ENCODE results near the gene RERGL. TPM values are rescaled to one million over a fixed set of nuclear protein-coding genes. Genes with fewer than 3 reads are reported as not detected.
"Not testable (repeated sequence)": the region's sequence is repeated elsewhere in the genome, so short reads cannot be mapped to it uniquely, and the experiment has no call there.

The RERGL gene
- total RNA-seq, 2 experiments from 2014 or later, result not detected

DNA sequence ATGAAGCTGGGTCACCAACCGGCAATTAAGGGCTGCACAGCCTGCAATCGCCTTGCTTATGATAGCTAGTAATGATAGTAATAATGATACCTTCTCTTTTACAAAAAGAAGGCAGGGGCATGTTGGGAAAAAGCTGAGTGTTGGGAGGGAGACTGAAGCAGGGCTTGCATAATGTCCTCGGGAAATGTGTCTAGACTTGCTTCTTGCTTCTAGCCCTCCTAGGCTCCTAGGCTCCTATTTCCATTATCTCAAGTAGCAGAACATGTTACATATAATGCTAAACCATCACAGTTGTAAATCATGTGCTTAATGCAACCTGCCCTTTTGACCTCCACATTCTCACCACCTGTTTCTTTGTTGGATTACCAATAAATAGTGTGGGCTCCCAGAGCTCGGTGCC, 18.7 kb downstream of the RERGL start:
- Mint-ChIP-seq H3K36me3 (ENCODE audit: low read depth) (no peaks in the 10 kb centered on the region), H3K9me3 (peaks cover 4% of the 10 kb centered on the region), H3K27ac (no peak overlapping the region), H3K27me3 (no peaks in the 10 kb centered on the region), H3K4me1 (no peaks in the 10 kb centered on the region), H3K4me3 (no peak overlapping the region)
- DNase-seq, result no peak
- POLR2A ChIA-PET, result no interaction called here
- CTCF ChIA-PET, result no interaction called here

DNA sequence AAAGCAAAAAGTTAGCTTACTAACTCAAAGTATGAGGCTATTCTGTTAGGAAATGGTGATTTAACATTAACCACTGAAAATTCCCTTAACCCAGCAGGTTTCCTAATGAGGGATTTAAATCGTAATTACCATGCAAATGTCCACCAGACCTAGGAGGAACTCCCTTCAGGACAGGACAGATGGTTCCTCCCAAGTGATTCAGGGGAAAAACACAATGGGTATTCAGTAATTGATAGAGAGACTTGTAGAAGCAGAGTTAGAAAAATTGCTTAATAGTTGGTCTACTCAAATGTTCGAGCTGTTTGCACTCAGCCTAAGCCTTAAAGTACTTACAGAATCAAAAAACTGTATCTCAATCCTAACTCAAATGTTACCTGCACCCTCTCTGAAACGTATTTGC, 21.6 kb downstream of the RERGL start:
- ChIA-PET CTCF (no interaction called here), POLR2A (no interaction called here)
- Mint-ChIP-seq H3K4me1 (no peaks in the 10 kb centered on the region), H3K36me3 (ENCODE audit: low read depth) (no peaks in the 10 kb centered on the region), H3K9me3 (peaks cover 4% of the 10 kb centered on the region), H3K27ac (no peak overlapping the region), H3K4me3 (no peak overlapping the region), H3K27me3 (no peaks in the 10 kb centered on the region)
- no peak for DNase-seq

- CTCF ChIA-PET, result no interaction called here
- Mint-ChIP-seq H3K4me1 (no peaks in the 10 kb centered on the region), H3K4me3 (no peak overlapping the region), H3K27ac (no peak overlapping the region), H3K27me3 (no peaks in the 10 kb centered on the region), H3K9me3 (peaks cover 5% of the 10 kb centered on the region), H3K36me3 (ENCODE audit: low read depth) (no peaks in the 10 kb centered on the region)
- POLR2A ChIA-PET, result no interaction called here
- no peak for DNase-seq
Measured at GRCh38 chr12:18066666-18067065, 23.3 kb downstream of the RERGL start.

DNA sequence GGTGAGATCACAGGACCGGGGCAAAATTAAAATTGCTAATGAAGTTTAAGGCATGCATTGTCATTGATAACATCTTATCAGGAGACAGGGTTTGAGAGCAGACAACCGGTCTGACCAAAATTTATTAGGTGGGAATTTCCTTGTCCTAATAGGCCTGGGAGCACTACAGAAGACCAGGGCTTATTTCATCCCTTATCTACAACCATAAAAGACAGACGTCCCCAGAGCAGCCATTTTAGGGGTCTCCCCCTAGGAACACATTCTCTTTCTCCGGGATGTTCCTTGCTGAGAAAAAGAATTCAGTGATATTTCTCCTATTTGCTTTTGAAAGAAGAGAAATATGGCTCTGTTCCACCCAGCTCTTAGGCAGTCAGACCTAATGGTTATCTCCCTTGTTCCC, 27.1 kb downstream of the RERGL start:
- DNase-seq; H3K27ac Mint-ChIP-seq; H3K4me3 Mint-ChIP-seq; H3K36me3 Mint-ChIP-seq (ENCODE audit: low read depth); CTCF ChIA-PET; POLR2A ChIA-PET; H3K27me3 Mint-ChIP-seq; H3K4me1 Mint-ChIP-seq: not testable (repeated sequence)
- peaks cover 10% of the 10 kb centered on the region for H3K9me3 Mint-ChIP-seq

GRCh38 chr12:18057051-18057450, 32.9 kb downstream of the RERGL start:
- Mint-ChIP-seq H3K9me3 (peaks cover 16% of the 10 kb centered on the region), H3K4me1 (no peaks in the 10 kb centered on the region), H3K27ac (no peak overlapping the region), H3K27me3 (no peaks in the 10 kb centered on the region), H3K4me3 (no peak overlapping the region), H3K36me3 (ENCODE audit: low read depth) (no peaks in the 10 kb centered on the region)
- CTCF ChIA-PET, result no interaction called here
- no peak for DNase-seq
- POLR2A ChIA-PET, result no interaction called here

DNA sequence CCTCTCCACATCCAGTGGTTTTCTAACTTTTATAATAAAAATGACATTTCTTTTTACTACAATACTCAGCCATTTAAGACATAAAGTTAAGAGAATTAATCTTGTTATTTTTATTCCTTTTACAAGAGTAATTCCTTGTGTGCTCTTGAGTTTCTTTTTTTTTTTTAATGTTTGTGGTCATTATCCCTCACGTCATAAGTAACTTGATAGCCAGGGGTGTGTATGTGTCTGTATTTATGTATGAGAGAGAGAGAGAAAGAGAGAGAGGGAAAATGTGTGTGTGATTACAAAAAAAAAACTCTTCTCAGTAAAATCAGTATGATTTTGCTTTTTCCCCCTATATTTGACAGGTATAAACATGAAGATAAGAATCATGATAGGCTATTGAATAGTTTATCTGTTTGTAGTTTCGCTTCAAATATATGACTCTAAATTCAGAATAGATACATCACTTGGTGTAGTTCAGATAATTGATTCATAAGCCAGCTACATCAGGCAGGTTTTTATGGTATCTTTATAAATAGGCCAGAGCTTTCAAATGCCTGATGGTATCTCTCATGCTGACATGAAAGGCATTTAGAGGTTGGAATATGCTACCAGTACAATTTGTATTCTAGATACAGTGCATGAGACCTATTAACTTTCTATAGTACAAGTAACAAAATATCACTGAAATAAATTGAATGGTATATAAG, 34.9 kb downstream of the RERGL start:
- H3K27me3 Mint-ChIP-seq, result no peaks in the 10 kb centered on the region
- no peaks in the 10 kb centered on the region for H3K4me1 Mint-ChIP-seq
- peaks cover 15% of the 10 kb centered on the region for H3K9me3 Mint-ChIP-seq
- no peak overlapping the region for H3K27ac Mint-ChIP-seq
- no peak overlapping the region for H3K4me3 Mint-ChIP-seq
- POLR2A ChIA-PET, result no interaction called here
- H3K36me3 Mint-ChIP-seq (ENCODE audit: low read depth), result no peaks in the 10 kb centered on the region
- CTCF ChIA-PET, result no interaction called here
- DNase-seq, result no peak

GRCh38 chr12:18045446-18045992, 44.5 kb downstream of the RERGL start:
- H3K9me3 Mint-ChIP-seq, result peaks cover 8% of the 10 kb centered on the region
- ChIA-PET POLR2A (no interaction called here), CTCF (no interaction called here)
- no peaks in the 10 kb centered on the region for H3K36me3 Mint-ChIP-seq (ENCODE audit: low read depth)
- no peaks in the 10 kb centered on the region for H3K27me3 Mint-ChIP-seq
- no peak for DNase-seq
- no peaks in the 10 kb centered on the region for H3K4me1 Mint-ChIP-seq
- no peak overlapping the region for H3K4me3 Mint-ChIP-seq
- no peak overlapping the region for H3K27ac Mint-ChIP-seq

GRCh38 chr12:18040060-18040742, 49.8 kb downstream of the RERGL start:
- CTCF ChIA-PET, result interaction anchor here (0.6 kb wide), 1 partner anchor 16 kb away, joined by 3 read pairs; no protein-coding TSS in a partner anchor

More at GRCh38 chr12:18040060-18040742, 49.8 kb downstream of the RERGL start:
- POLR2A ChIA-PET; H3K36me3 Mint-ChIP-seq (ENCODE audit: low read depth); H3K27ac Mint-ChIP-seq; DNase-seq; H3K4me1 Mint-ChIP-seq; H3K27me3 Mint-ChIP-seq; H3K4me3 Mint-ChIP-seq: not testable (repeated sequence)
- H3K9me3 Mint-ChIP-seq, result peaks cover 22% of the 10 kb centered on the region

Other genes starting within 250 kb of the RERGL start
- gene PIK3C2G, start 171.3 kb upstream of the RERGL start, total RNA-seq, result not detected